ENCODE results near the gene TSTD2.

TSTD2 gene

GRCh38 chr9:97553841-97554240 is 79.3 kb downstream of the TSTD2 start:
- no peak for DNase-seq (ENCODE audit: low read depth)
- H3K4me3 ChIP-seq (ENCODE audit: low read depth, low read length), result no peak overlapping the region

- no peak for DNase-seq (ENCODE audit: low read depth)
- no peak overlapping the region for H3K4me3 ChIP-seq (ENCODE audit: low read depth, low read length)
These were observed 80.0 kb downstream of the TSTD2 start for GRCh38 chr9:97553141-97553540.

GRCh38 chr9:97551308-97551707 is 81.9 kb downstream of the TSTD2 start:
- DNase-seq (ENCODE audit: low read depth), result no peak
- no peak overlapping the region for H3K4me3 ChIP-seq (ENCODE audit: low read depth, low read length)

GRCh38 chr9:97550386-97550785 is 82.8 kb downstream of the TSTD2 start:
- DNase-seq (ENCODE audit: low read depth), result no peak
- no peak overlapping the region for H3K4me3 ChIP-seq (ENCODE audit: low read depth, low read length)

All from skeletal muscle cell (primary cell).